Measurements from ENCODE around the gene CCDC34.

DNA sequence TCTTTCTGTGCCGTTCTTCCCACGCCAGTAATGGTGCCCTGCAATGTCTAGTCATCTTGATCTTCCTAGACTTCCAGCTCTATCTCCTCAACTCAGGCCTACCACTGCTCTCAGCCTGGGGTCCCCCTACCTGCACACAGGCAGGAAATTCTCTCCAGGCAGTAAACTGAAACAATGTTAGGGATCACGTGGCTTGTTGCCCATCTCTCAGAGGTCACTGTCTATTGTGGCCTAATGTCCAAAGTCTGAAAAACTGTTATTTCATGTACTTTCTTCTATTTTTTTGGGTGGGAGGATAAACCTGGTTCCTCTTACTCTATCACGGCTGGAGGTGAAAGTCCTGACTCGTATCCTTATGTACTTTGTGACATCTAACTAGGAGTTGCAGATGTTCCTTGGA is 59.1 kb downstream of the CCDC34 start:
- TF ChIP-seq, protein P1, sequence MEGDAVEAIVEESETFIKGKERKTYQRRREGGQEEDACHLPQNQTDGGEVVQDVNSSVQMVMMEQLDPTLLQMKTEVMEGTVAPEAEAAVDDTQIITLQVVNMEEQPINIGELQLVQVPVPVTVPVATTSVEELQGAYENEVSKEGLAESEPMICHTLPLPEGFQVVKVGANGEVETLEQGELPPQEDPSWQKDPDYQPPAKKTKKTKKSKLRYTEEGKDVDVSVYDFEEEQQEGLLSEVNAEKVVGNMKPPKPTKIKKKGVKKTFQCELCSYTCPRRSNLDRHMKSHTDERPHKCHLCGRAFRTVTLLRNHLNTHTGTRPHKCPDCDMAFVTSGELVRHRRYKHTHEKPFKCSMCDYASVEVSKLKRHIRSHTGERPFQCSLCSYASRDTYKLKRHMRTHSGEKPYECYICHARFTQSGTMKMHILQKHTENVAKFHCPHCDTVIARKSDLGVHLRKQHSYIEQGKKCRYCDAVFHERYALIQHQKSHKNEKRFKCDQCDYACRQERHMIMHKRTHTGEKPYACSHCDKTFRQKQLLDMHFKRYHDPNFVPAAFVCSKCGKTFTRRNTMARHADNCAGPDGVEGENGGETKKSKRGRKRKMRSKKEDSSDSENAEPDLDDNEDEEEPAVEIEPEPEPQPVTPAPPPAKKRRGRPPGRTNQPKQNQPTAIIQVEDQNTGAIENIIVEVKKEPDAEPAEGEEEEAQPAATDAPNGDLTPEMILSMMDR (IDR thresholded peaks at IDR 0.05): no peak
- TF ChIP-seq POLR2A (IDR thresholded peaks at IDR 0.05): no peak
